HEK293 (cell line): ENCODE results near the gene CCDC187.
A peak's percentile ranks its signal among the peaks of the same experiment; 100 is the strongest.

ENCODE experiments used
- CTCF ChIA-PET: fragments of 350-600 bp; formaldehyde crosslinking; extraction: SDS; loops from one replicate; lab custom pipeline; 2021; ENCODE audit warnings: antibody characterized with exemption; lab: Yijun Ruan, JAX
- POLR2A ChIA-PET: fragments of 300-600 bp; formaldehyde crosslinking; extraction: SDS; loops from one replicate; lab custom pipeline; 2020; ENCODE audit warnings: antibody characterized with exemption, inconsistent platforms; lab: Yijun Ruan, JAX
- H3K27ac ChIP-seq: fragments of 200-500 bp; sonication (Bioruptor generic); 2 replicates; pipeline ENCODE4 v1.5.1; 2014; ENCODE audit warnings: low read depth, low read length, control low read depth, inconsistent platforms; ENCODE audit errors: extremely low read depth
- H3K36me3 ChIP-seq, 2 experiments: fragments of 200-500 bp in 1 of 2; sonication (Bioruptor generic) in 1 of 2; 1 replicate in 1 of 2; 2 replicates in 1 of 2; pipeline ENCODE4 v1.5.1; 2014 to 2017; ENCODE audit warnings: inconsistent platforms in 2 of 2, low read length in 2 of 2; ENCODE audit not compliant: control insufficient read depth in 2 of 2, insufficient read depth in 1 of 2
- H3K4me1 ChIP-seq: fragments of 200-500 bp; sonication (Bioruptor generic); 2 replicates; pipeline ENCODE4 v1.5.1; 2014; ENCODE audit warnings: mild to moderate bottlenecking, low read length, inconsistent platforms; ENCODE audit not compliant: control insufficient read depth, insufficient read depth
- H3K4me3 ChIP-seq: 2 replicates; pipeline ENCODE4 v1.5.1; 2011; ENCODE audit warnings: low read depth, mild to moderate bottlenecking, control low read depth, low read length, moderate library complexity
- H3K9me3 ChIP-seq: fragments of 200-500 bp; sonication (Bioruptor generic); 2 replicates; pipeline ENCODE4 v1.5.1; 2014; ENCODE audit warnings: low read depth, low read length, inconsistent platforms; ENCODE audit not compliant: control insufficient read depth, insufficient read depth
- AEBP2 ChIP-seq: fragments of 450-650 bp; formaldehyde crosslinking; IDR thresholded peaks from 2 replicates; pipeline ENCODE4 v1.5.1; 2016; ENCODE audit warnings: missing biosample characterization, missing genetic modification characterization, borderline replicate concordance
- EGR2 ChIP-seq: fragments of 450-650 bp; formaldehyde crosslinking; IDR thresholded peaks from 2 replicates; pipeline ENCODE4 v1.5.1; 2016; ENCODE audit warnings: low read depth, missing biosample characterization, missing genetic modification characterization
- OSR2 ChIP-seq: fragments of 450-650 bp; formaldehyde crosslinking; IDR thresholded peaks from 2 replicates; pipeline ENCODE4 v1.5.1; 2016; ENCODE audit warnings: missing biosample characterization, missing genetic modification characterization
- SP3 ChIP-seq: fragments of 450-650 bp; formaldehyde crosslinking; IDR thresholded peaks from 2 replicates; pipeline ENCODE4 v1.5.1; 2016; ENCODE audit warnings: missing biosample characterization, missing genetic modification characterization
- SP7 ChIP-seq: fragments of 450-650 bp; formaldehyde crosslinking; IDR thresholded peaks from 2 replicates; pipeline ENCODE4 v1.5.1; 2016; ENCODE audit warnings: missing biosample characterization, missing genetic modification characterization
- ZBTB1 ChIP-seq: fragments of 450-650 bp; formaldehyde crosslinking; IDR thresholded peaks from 2 replicates; pipeline ENCODE4 v1.5.1; 2016; ENCODE audit warnings: missing biosample characterization, missing genetic modification characterization
- ZBTB44 ChIP-seq: fragments of 450-650 bp; IDR thresholded peaks from 2 replicates; pipeline ENCODE4 v1.5.1; 2018; ENCODE audit warnings: missing biosample characterization, mild to moderate bottlenecking, missing genetic modification characterization
- ZFHX2 ChIP-seq: fragments of 450-650 bp; formaldehyde crosslinking; conservative IDR thresholded peaks from 2 replicates; pipeline ENCODE4 v1.5.1; 2016; ENCODE audit warnings: missing biosample characterization, missing genetic modification characterization
- ZNF114 ChIP-seq: fragments of 450-650 bp; formaldehyde crosslinking; IDR thresholded peaks from 2 replicates; pipeline ENCODE4 v1.5.0; 2017; ENCODE audit warnings: missing biosample characterization, missing genetic modification characterization
- ZNF146 ChIP-seq: fragments of 450-650 bp; formaldehyde crosslinking; IDR thresholded peaks from 2 replicates; pipeline ENCODE4 v1.5.1; 2016; ENCODE audit warnings: missing biosample characterization, missing genetic modification characterization
- ZNF157 ChIP-seq: fragments of 450-650 bp; formaldehyde crosslinking; IDR thresholded peaks from 2 replicates; pipeline ENCODE4 v1.5.1; 2016; ENCODE audit warnings: missing biosample characterization, missing genetic modification characterization
- ZNF174 ChIP-seq: fragments of 450-650 bp; formaldehyde crosslinking; IDR thresholded peaks from 2 replicates; pipeline ENCODE4 v1.5.0; 2017; ENCODE audit warnings: missing biosample characterization, mild to moderate bottlenecking, missing genetic modification characterization
- ZNF324 ChIP-seq: fragments of 450-650 bp; formaldehyde crosslinking; IDR thresholded peaks from 2 replicates; pipeline ENCODE4 v1.5.1; 2016; ENCODE audit warnings: missing biosample characterization, missing genetic modification characterization
- ZNF521 ChIP-seq: fragments of 450-650 bp; formaldehyde crosslinking; IDR thresholded peaks from 2 replicates; pipeline ENCODE4 v1.5.1; 2017; ENCODE audit warnings: missing biosample characterization, mild to moderate bottlenecking, missing genetic modification characterization
- ZNF529 ChIP-seq: fragments of 450-650 bp; formaldehyde crosslinking; IDR thresholded peaks from 2 replicates; pipeline ENCODE4 v1.5.1; 2017; ENCODE audit warnings: missing genetic modification characterization, missing biosample characterization; ENCODE audit not compliant: insufficient replicate concordance
- ZNF544 ChIP-seq: fragments of 450-650 bp; formaldehyde crosslinking; IDR thresholded peaks from 2 replicates; pipeline ENCODE4 v1.5.0; 2017; ENCODE audit warnings: missing biosample characterization, missing genetic modification characterization
- ZNF600 ChIP-seq: fragments of 450-650 bp; formaldehyde crosslinking; IDR thresholded peaks from 2 replicates; pipeline ENCODE4 v1.5.1; 2016; ENCODE audit warnings: missing biosample characterization, missing genetic modification characterization
- ZNF785 ChIP-seq: fragments of 450-650 bp; formaldehyde crosslinking; IDR thresholded peaks from 2 replicates; pipeline ENCODE4 v1.5.1; 2016; ENCODE audit warnings: missing biosample characterization, missing genetic modification characterization
- ZNF830 ChIP-seq: fragments of 450-650 bp; IDR thresholded peaks from 2 replicates; pipeline ENCODE4 v1.5.0; 2018; ENCODE audit warnings: missing biosample characterization, missing genetic modification characterization, low read depth, mild to moderate bottlenecking, moderate library complexity
- ZNF837 ChIP-seq: fragments of 450-650 bp; formaldehyde crosslinking; IDR thresholded peaks from 2 replicates; pipeline ENCODE4 v1.5.1; 2016; ENCODE audit warnings: missing biosample characterization, missing genetic modification characterization
- ZXDB ChIP-seq: fragments of 450-650 bp; formaldehyde crosslinking; IDR thresholded peaks from 2 replicates; pipeline ENCODE4 v1.5.1; 2016; ENCODE audit warnings: missing biosample characterization, missing genetic modification characterization
- TF ChIP-seq, protein P1 (sequence below): fragments of 450-650 bp; formaldehyde crosslinking; IDR thresholded peaks from 2 replicates; pipeline ENCODE4 v1.5.1; 2017; ENCODE audit warnings: missing biosample characterization, missing genetic modification characterization
- TF ChIP-seq, protein P2 (sequence below): fragments of 450-650 bp; formaldehyde crosslinking; IDR thresholded peaks from 2 replicates; pipeline ENCODE4 v1.5.1; 2016; ENCODE audit warnings: missing biosample characterization, missing genetic modification characterization

Gene CCDC187

DNA sequence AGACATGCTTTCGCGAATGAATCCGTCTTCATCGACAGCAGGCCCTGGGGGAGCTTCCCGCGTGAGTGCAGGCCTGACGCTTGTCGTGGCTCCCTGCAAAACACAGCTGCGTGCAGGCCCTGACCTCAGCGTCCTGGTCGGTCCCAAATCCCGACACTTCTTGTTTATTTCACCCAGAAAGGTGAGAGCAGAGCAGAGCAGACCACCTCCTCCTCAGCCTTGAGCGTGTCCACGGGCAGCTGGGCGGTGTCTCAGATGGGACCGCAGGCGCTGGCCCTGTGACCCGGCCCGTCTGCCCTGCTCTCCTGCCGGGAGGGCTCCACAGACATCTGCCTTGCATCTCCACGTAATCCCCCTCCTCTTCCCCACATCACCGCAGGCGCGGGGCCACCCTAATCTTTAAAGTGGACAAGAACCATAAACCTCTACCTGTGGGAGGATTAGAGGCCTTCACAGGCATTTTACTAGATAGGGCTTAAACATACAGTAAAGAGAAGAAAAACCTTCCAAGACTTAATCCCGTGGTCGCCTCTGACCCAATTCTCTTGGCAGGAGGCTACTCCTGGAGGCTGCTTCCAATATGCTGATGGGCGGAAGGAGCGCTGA is 91.4 kb downstream of the CCDC187 start:
- H3K9me3 ChIP-seq = no peaks in the 10 kb centered on the region
- H3K27ac ChIP-seq = no peak overlapping the region
- ChIA-PET POLR2A (no interaction called here), CTCF (interaction anchor here (0.6 to 1.0 kb wide), 3 partner anchors 13 to 90 kb away, joined by 3 read pairs; no protein-coding TSS in a partner anchor)
- H3K4me3 ChIP-seq = no peak overlapping the region
- H3K4me1 ChIP-seq = no peaks in the 10 kb centered on the region
- TF ChIP-seq ZNF174 (tag by site-specific recombination) = no peak
- no peak for TF ChIP-seq OSR2 (tag by site-specific recombination)
- TF ChIP-seq SP7 (tag by site-specific recombination) = no peak
- no peak for TF ChIP-seq ZNF529 (tag by site-specific recombination)
- TF ChIP-seq EGR2 (tag by site-specific recombination) = no peak
- no peak for TF ChIP-seq ZNF837 (tag by site-specific recombination)
- TF ChIP-seq, protein P1, sequence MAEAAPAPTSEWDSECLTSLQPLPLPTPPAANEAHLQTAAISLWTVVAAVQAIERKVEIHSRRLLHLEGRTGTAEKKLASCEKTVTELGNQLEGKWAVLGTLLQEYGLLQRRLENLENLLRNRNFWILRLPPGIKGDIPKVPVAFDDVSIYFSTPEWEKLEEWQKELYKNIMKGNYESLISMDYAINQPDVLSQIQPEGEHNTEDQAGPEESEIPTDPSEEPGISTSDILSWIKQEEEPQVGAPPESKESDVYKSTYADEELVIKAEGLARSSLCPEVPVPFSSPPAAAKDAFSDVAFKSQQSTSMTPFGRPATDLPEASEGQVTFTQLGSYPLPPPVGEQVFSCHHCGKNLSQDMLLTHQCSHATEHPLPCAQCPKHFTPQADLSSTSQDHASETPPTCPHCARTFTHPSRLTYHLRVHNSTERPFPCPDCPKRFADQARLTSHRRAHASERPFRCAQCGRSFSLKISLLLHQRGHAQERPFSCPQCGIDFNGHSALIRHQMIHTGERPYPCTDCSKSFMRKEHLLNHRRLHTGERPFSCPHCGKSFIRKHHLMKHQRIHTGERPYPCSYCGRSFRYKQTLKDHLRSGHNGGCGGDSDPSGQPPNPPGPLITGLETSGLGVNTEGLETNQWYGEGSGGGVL = no peak
- no peak for TF ChIP-seq AEBP2 (tag by site-specific recombination)
- no peak for TF ChIP-seq ZNF521 (tag by site-specific recombination)
- TF ChIP-seq ZNF114 (tag by site-specific recombination) = no peak
- peaks cover 0 to 74% of the 10 kb centered on the region in 2 experiments; a peak in 2 of 3 replicates for H3K36me3 ChIP-seq

DNA sequence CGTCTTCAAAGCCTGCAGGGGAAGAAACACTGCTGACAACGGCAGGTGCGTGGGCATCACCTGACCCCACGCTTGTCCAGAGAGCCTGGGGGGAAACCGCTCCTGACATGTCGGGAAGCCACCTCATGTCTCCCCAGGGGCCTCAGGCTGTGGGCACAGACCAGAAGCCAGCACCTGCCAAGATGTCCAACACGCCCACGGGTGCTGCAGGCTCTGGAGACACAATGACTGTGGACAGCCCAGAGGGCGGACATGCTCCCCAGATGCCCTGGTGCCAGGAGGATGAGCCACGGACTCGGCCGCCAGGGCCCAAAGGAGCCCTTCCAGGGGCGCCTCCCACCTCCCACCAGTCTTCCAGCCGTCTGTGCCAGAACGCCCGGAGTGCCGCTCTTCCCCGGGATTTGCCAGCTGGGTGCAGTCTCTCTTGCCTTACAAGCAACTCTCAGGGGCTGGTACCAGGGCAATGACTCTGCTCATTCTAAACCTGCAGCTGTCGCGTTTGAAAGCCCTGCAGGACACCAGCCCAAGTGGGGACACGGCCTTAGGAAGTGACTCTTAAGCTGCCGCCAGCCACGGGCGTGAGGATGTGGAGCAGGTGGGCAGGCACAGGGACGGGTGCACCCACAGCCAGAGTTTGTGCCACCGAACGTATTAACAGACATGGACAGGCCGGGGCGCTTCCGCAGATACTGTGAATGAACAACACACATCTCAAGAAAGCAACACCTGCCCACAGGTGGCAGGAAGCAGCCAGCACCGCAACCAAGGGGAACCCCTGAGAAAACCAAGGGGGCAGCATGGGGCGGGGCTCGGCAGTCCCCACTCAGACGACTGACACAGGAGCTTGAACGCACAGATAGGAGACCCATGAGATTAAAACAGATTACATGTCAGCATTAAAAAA is 92.2 kb downstream of the CCDC187 start:
- POLR2A ChIA-PET = no interaction called here
- peak; percentile 32; the same call in 1 of the 2 replicates for TF ChIP-seq ZFHX2
- no peak for TF ChIP-seq ZNF544 (tag by site-specific recombination)
- no peak for TF ChIP-seq ZBTB1 (tag by site-specific recombination)
- TF ChIP-seq ZNF600 (tag by site-specific recombination) = peak; percentile 70
- no peak for TF ChIP-seq ZXDB
- TF ChIP-seq, all 188 proteins: peak for 2
- Histone ChIP-seq H3K36me3 (peaks cover 0 to 70% of the 10 kb centered on the region in 2 experiments; a peak in 2 of 3 replicates), H3K27ac (no peak overlapping the region), H3K9me3 (no peaks in the 10 kb centered on the region), H3K4me1 (no peaks in the 10 kb centered on the region), H3K4me3 (no peak overlapping the region)
- CTCF ChIA-PET = interaction anchor here (0.6 to 1.0 kb wide), 4 partner anchors 14 to 90 kb away, joined by 3 read pairs; no protein-coding TSS in a partner anchor

GRCh38 chr9:136211006-136211405 is 92.9 kb downstream of the CCDC187 start:
- ChIA-PET POLR2A (no interaction called here), CTCF (interaction anchor here (0.6 to 2.7 kb wide), 4 partner anchors 8 to 73 kb away, joined by 3 to 10 read pairs (median 4); no protein-coding TSS in a partner anchor)
- TF ChIP-seq ZNF157 (tag by site-specific recombination) (no peak), ZBTB44 (tag by site-specific recombination) (no peak), ZNF830 (tag by site-specific recombination) (no peak), ZNF600 (tag by site-specific recombination) (no peak), ZNF324 (tag by site-specific recombination) (no peak), SP3 (no peak), ZNF785 (no peak), ZNF146 (no peak)
- TF ChIP-seq, protein P2, sequence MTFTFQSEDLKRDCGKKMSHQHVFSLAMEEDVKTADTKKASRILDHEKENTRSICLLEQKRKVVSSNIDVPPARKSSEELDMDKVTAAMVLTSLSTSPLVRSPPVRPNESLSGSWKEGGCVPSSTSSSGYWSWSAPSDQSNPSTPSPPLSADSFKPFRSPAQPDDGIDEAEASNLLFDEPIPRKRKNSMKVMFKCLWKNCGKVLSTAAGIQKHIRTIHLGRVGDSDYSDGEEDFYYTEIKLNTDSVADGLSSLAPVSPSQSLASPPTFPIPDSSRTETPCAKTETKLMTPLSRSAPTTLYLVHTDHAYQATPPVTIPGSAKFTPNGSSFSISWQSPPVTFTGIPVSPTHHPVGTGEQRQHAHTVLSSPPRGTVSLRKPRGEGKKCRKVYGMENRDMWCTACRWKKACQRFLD = no peak
- Histone ChIP-seq H3K4me1 (no peaks in the 10 kb centered on the region), H3K4me3 (no peak overlapping the region), H3K27ac (no peak overlapping the region), H3K9me3 (no peaks in the 10 kb centered on the region), H3K36me3 (peaks cover 0 to 64% of the 10 kb centered on the region in 2 experiments; a peak in 2 of 3 replicates)
